Kidney capillary endothelial cell (primary cell): ENCODE results near the gene SMARCD1.
"Not testable (repeated sequence)": the region's sequence is repeated elsewhere in the genome, so short reads cannot be mapped to it uniquely, and the experiment has no call there.

Source experiments
- DNase-seq: peaks from one replicate; pipeline ENCODE4 v3.0.0-alpha.2; 2018; ENCODE audit warnings: low spot score

SMARCD1 gene

DNA sequence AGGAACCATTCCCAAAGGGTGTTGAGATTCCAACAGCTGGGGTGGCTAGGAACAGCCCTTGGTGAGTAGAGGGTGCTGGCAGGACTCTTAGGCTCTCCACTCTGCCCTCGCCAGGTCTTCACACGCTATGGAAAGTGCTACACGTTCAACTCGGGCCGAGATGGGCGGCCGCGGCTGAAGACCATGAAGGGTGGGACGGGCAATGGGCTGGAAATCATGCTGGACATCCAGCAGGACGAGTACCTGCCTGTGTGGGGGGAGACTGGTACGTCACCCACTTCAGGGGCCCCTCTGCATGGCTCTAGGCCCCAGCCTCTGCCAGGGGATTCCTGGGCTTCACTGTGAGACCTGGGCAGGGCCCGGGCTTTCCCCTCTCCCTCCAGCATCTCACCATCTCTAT is 8.0 kb upstream of the SMARCD1 start:
- no peak for DNase-seq

DNA sequence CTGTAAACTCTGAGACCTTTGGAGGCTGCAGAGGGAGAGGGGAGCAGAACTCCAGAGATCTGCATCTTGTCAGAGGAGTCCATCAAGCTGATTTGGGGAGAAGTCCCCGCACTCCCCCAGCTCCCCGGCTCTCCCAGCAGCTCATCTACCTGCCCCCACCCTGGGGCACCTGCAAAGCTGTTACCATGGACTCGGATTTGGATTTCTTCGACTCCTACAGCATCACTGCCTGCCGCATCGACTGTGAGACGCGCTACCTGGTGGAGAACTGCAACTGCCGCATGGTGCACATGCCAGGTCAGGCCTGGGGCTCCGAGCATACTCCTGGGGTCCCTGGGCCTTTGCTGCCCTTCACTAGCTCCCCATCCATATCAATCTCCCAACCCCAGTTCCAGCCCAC is 6.9 kb upstream of the SMARCD1 start:
- DNase-seq: no peak

DNA sequence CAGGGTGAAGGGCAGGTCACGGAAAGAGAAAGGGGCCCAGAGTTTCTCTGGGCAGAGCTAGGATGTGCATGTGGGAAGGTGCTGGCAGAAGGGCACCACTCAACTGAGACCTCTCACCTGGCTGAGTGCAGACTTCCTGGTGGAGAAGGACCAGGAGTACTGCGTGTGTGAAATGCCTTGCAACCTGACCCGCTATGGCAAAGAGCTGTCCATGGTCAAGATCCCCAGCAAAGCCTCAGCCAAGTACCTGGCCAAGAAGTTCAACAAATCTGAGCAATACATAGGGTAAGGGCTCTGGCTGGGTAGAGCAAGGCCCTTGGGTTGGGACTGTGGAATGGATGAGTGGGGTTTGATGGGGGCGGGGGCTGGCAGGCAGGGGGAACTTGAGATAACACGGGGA is 5.4 kb upstream of the SMARCD1 start:
- no peak for DNase-seq

GRCh38 chr12:50081096-50081808 is 3.9 kb upstream of the SMARCD1 start:
- no peak for DNase-seq

GRCh38 chr12:50082644-50083043 is 2.5 kb upstream of the SMARCD1 start:
- DNase-seq: no peak

DNA sequence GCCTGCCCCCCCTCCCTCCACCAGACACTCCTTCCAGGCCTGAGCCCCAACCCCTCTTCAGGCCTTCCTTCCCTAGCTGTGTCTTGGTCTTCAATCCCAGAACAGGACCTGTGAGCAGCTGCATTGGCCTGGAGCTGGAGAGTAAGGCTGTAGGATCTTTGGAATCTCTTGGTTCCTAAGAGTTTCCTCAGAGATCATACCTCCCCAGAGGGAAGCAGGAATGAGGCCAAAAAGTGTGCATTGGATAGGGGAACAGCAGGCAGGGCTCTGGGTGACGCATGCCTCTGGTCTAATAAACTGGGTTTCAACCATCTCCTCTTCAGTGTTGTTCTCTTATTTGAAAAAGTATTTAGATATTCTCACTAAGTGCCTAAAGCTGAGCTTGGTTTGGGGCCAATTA is 1.8 kb upstream of the SMARCD1 start:
- DNase-seq: no peak

- DNase-seq: not testable (repeated sequence)
Observed at GRCh38 chr12:50084409-50084774, 750 bp upstream of the SMARCD1 start.

DNA sequence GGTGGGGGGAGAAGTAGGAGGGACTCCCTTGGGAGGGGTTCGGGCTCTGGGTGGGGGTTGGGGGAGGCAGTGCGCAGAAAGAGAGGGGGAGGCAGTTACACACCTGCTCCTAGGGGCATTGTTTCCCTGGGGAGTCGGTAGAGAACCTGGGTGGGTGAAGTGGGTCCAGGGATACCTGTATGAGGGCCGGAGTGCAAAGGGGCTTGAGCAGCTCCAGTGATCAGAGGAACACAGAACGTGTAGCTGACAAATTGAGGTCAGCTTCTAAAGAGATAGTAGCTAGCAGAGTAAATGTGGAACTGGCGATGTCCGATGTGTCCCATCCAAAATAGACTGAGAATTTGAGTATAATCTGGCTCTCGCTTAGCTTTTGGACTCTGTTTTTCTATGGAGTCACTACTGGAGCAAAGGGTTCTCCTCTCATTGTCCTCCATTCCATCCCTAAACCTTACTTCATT is 502 bp downstream of the SMARCD1 start:
- no peak for DNase-seq

GRCh38 chr12:50086148-50086547 is 1.0 kb downstream of the SMARCD1 start:
- no peak for DNase-seq

GRCh38 chr12:50087151-50087550 is 2.0 kb downstream of the SMARCD1 start:
- DNase-seq: no peak

DNA sequence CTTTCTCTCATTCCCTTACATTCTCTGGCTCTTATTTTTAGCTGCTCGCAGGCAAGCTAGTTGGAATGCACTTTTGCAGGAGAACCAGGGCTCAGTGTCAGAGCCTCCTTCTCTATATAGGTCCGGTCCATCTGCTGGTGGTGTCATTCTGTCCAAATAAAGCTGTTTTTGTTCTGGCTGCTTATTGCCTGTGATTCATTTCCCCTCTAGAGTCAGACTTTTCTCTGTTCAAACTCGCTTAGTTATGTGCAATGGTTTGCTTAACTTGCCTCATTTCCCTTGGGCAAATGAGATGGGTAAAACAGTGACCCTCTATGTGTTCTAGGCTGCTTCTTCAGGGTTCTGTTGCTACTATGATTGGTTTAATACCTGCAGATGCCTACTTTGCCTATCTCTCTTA is 2.9 kb downstream of the SMARCD1 start:
- DNase-seq: peak; percentile 84

DNA sequence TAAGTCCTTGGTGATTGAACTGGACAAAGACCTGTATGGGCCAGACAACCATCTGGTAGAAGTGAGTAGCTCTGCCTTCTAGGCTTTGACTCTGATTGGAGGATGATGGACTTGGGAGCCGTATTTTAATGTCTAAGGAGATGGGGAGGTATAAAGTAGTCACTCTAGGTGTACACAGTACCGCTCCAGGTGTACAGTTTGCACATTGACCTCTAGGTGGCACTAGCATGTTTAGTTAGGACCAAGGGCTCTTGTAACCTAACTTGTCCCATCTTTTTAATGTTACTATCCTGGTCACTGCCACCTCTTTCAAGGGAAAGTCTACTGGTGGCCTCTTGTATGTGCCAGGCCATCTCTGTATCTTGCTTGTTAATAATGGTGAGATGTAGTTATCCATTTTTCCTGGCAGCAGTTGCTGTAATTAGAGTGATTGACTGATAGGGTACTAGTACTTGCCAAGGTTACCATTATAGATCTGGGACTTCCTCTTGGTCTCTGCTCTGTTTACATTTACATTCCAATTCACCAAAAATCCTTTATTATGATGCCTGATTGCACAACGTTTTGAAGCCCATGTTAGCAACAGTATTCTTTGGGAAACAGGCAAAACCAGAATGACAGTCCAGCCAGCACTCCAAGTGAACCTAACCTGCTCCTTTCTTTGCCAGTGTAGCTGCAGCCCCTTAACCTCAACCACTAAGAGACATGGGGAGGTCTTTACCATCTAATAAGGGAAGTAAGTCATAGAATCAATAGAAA is 3.6 kb downstream of the SMARCD1 start:
- DNase-seq: no peak

- no peak for DNase-seq
Observed at GRCh38 chr12:50089730-50090129, 4.6 kb downstream of the SMARCD1 start.

GRCh38 chr12:50090391-50090790 is 5.2 kb downstream of the SMARCD1 start:
- DNase-seq: no peak

DNA sequence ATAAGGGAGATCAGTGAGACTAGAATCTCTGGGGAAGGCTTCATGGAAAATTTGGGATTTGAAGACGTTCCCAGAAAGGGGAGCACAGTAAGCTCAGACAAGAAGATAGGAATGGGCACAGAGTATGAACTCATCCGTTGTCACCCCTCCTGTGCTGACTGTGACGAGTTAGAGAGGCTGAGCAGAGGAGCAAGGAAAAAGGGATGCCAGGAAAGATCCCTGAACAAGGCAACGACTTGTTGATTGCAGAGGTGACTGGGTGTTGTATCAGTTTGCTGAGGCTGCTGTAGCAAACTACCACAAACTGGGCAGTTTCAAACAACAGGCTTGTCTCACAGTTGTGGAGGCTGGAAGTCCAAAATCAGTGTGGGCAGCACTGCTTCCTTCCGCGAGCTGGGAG is 12.8 kb downstream of the SMARCD1 start:
- DNase-seq: no peak

DNA sequence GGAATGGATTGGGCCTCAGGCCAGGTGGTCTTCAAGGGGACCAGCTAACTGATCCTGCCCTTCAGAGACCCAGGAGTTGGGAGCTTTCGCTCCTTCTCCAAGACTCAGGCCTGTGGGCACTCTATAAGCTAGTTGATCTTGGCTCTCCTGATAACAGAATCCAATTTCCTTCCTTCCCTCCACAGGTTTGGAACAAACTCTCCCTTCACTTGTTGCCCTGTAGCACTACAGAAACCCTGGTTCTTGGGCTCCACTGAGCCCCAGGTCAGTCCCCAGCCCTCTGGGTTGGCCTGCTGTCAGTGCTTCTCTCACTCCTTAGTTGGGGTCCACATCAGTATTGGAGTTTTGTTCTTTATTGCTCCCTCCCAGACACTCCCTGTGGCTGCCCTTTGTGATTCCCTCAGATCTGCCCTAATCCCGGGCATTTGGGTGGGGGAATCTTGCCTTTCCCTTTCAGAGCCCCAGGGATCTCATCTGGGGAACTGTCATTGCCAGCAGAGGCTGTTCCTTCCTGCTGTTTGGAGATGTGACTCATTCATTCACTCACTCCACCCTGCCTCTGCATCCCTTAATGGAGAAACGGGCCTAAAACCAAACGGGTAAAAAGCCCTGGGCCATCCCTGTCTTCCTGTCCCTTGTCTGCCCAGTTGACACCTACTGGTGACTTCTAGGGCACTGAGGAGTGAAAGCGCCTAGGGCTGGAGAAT is 14.3 kb downstream of the SMARCD1 start:
- no peak for DNase-seq

GRCh38 chr12:50100561-50100960 is 15.4 kb downstream of the SMARCD1 start:
- DNase-seq: no peak

DNA sequence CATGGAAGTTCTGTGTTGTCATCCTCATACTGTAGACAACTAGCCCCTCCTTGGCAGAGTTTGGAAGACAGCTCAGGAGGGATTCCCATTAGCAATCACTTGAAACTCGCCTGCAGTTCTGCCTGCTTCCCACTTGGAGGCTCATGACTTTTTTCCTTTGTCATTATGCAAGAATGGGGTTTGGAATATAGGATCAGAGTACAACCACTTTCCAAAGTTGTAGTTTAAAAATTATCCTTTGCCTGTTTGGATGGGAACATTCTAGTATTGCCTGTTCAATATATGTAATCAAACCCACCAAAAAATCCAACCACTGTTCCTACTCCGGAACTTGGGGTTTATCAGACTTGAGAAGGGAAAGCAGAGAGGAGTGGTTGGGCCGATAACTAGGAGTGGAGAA is 16.5 kb downstream of the SMARCD1 start:
- peak; percentile 41 for DNase-seq

GRCh38 chr12:50102131-50102531 is 17.0 kb downstream of the SMARCD1 start:
- no peak for DNase-seq

GRCh38 chr12:50102646-50103309 is 17.6 kb downstream of the SMARCD1 start:
- DNase-seq: no peak

DNA sequence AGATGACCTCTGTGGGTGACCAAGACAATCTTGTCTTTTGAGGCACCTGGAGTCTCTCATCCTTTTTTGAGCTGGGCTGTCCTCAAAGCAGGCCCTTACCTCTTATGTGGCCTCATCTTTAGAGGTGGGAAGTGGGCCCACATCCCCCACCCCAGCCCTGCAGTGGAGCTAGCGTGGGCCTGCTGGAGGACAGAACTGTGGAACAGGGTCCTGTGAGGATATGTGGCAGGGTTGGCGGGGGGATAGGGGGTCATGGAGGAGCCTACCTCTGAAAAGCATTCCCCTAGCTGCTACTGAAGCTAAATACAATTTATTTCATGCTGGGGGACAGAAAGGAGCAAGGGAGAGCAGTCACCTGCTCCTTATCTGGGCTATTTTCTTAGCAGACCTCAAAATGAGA is 18.2 kb downstream of the SMARCD1 start:
- DNase-seq: no peak

DNA sequence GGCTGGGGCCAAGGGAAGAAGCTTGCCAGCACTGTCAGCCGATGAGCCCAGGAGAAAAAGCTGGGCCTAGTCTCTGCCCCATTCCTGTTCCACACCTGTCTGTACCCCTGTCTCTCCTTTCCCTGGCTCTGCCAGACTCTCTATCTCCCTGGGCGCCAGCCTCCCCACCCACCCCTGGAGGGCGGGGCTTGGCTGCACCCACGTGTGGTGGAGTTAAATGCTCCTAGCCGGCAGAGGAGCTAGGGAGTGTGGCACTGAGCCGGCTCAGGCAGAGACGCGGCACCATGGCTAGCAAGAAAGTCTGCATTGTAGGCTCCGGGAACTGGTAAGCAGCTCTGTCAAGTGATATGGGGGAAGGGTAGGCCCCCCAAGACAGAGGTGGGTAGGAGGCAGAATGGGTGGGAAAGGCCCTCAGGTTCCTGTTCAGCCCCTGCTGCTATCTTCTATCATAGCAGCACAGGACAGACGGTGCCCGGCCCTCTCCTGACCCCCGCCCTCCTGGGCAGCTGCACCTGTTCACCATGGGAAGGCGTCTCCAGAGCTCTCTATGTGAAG is 18.7 kb downstream of the SMARCD1 start, which contains the start of gene GPD1:
GPD1 (plus strand) TSS at position 242 of the 555 bp plus-strand sequence; CDS start at position 285, 43 bp downstream.
- DNase-seq: no peak
